SK-N-MC (cell line): ENCODE results near the gene ARMC8.

Experiments
- EZH2 ChIP-seq: fragments of 200-600 bp; sonication (generic); IDR thresholded peaks from one replicate; pipeline ENCODE4 v1.6.1; 2017; ENCODE audit warnings: antibody characterized with exemption
- POLR2AphosphoS5 ChIP-seq: IDR thresholded peaks from 2 replicates; pipeline ENCODE4 v1.6.1; 2012; ENCODE audit warnings: mild to moderate bottlenecking, low read depth, low read length, borderline replicate concordance

GRCh38 chr3:138222131-138222941 is 35.2 kb downstream of the ARMC8 start:
- TF ChIP-seq POLR2AphosphoS5: no peak
- TF ChIP-seq EZH2: no peak
